Placental pericyte (primary cell): ENCODE measurements around the gene MTHFD2L. TPM values are rescaled to one million over a fixed set of nuclear protein-coding genes. Genes with fewer than 3 reads are reported as not detected.

Experiments
- total RNA-seq: library from RNA; depleted of rRNA; stranded (reverse); fragments of >200 nt; gene quantifications from 2 replicates; pipeline ENCODE4 v1.2.3, GENCODE V29; 2012

The MTHFD2L gene
- total RNA-seq: 15.8 and 23.2 TPM in 2 replicates

DNA sequence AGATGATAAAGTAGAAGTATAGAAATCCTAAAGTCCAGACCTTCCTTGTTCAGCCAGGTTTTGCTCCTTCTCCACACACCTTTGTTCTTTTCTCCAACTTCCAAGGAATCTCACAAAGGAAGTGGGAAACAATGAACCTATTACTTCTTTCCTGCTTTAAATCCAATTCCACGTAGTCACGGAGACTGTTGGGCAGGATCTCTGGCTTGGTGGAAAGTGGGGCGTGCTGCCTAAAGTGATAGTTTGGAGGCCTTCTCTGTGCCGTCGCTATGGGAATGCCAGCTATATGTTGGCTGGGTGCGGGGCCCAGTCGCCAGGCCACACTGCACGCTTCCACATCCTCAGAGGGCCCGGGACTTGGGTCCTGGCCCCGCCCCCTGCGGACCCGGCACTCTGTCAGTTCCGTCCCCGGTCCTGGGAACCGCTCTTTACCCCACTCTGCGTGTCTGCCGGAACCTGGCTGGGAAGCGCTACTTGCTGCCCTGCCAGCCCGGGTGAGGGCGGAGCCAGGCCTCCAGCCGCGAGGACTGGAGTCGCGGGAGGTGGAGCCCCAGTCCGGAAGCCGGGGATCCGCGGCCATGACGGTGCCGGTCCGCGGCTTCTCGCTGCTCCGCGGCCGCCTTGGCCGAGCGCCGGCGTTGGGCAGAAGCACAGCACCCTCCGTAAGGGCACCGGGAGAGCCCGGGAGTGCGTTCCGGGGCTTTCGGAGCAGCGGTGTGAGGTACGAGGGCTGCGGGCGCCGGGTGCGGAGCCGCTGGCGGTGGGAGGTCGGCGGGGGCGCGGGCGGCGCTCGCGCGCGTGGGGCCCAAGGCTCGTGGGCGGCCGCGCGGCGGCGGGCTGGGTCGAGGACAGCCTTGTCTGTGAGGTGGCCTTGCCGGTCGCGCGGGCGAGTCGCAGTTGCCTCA, at the start of gene MTHFD2L:
MTHFD2L (plus strand) TSS at position 558 of the 905 bp plus-strand sequence; CDS start at position 579, 21 bp downstream.

DNA sequence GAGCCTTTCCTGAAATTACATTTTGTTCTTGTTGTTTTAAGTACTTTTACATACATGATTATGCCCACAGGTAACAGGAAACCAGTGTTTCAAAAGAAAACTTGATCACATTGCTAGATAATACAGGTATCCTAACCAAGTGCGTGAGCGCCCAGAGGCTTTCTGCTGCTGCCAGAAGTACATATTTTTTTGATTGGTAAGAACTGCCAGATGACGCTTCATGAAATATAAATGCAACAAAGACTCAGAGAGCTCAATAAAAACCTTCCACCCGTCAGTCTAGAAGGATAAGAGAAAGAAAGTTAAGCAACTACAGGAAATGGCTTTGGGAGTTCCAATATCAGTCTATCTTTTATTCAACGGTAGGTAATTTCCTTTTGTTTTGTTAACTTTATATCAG, 150.3 kb downstream of the MTHFD2L start, which contains the start of gene EPGN:
EPGN (plus strand) TSS at position 256 of the 400 bp plus-strand sequence; CDS start at position 320, 64 bp downstream.

Other genes with a start within 250 kb of the MTHFD2L start
- gene PF4, start 176.1 kb upstream of the MTHFD2L start, total RNA-seq: 0.66 TPM in 1 of 2 replicates, not detected in the other
- not detected in 2 replicates for gene PPBP, start 169.9 kb upstream of the MTHFD2L start, total RNA-seq
- 8.2 and 19.5 TPM in 2 replicates for gene CXCL5, start 159.4 kb upstream of the MTHFD2L start, total RNA-seq
- gene CXCL3, start 119.4 kb upstream of the MTHFD2L start, total RNA-seq: 4.9 and 19.7 TPM in 2 replicates
- 5.6 and 53.6 TPM in 2 replicates for gene CXCL2, start 58.9 kb upstream of the MTHFD2L start, total RNA-seq
- not detected in 2 replicates for gene EPGN, start 150.4 kb downstream of the MTHFD2L start, total RNA-seq
- 1.3 and 20.9 TPM in 2 replicates for gene EREG, start 207.0 kb downstream of the MTHFD2L start, total RNA-seq